Skin of body (tissue), 2 donors: Measurements from ENCODE around the gene OSBPL6. TPM values are rescaled to one million over a fixed set of nuclear protein-coding genes. Genes with fewer than 3 reads are reported as not detected.
A peak's percentile ranks its signal among the peaks of the same experiment; 100 is the strongest.

Experiments used
- DNase-seq: peaks from one replicate; lab custom pipeline; 2025; lab: John Stamatoyannopoulos, UW
- total RNA-seq: library from RNA; depleted of rRNA; stranded (reverse); fragments of >200 nt; gene quantifications from one replicate; pipeline ENCODE4 v1.2.3, GENCODE V29; 2014

OSBPL6 gene
- total RNA-seq, 1 donor from 2014 or later, result 3.3 TPM

DNA sequence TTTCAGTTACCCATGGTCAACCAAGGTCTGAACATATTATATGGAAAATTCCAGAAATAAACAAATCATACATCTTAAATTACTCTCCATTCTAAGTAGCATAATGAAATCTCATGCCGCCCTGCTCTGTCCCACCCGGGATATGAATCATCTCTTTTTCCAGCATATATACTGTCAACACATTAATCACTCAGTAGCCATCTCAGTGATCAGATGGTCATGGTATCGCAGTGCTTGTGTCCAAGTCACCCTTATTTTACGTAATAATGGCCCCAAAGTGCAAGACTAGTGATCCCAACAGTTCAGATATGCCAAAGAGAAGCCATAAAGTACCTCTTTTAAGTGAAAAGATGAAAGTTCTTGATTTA lies 43.8 kb downstream of the OSBPL6 start:
- DNase-seq, result no peak

DNA sequence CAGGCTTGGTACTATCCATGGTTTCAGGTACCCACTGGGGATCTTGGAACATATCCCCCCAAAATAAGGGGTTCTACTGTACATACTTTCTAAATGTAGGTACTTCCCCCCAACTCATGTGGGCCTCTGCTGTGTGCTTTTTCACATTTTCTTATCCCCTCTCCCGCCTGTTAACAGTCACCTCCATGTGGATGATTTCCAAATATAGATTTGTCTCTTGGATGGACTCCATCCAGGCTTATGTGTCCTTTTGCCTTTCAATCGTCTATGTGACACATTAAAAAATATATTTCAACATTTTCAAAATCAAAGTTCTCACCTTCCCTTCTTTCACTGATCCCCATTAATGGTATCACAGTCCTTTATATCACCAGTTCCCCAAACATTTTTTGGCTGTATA lies 44.4 kb downstream of the OSBPL6 start:
- no peak for DNase-seq

DNA sequence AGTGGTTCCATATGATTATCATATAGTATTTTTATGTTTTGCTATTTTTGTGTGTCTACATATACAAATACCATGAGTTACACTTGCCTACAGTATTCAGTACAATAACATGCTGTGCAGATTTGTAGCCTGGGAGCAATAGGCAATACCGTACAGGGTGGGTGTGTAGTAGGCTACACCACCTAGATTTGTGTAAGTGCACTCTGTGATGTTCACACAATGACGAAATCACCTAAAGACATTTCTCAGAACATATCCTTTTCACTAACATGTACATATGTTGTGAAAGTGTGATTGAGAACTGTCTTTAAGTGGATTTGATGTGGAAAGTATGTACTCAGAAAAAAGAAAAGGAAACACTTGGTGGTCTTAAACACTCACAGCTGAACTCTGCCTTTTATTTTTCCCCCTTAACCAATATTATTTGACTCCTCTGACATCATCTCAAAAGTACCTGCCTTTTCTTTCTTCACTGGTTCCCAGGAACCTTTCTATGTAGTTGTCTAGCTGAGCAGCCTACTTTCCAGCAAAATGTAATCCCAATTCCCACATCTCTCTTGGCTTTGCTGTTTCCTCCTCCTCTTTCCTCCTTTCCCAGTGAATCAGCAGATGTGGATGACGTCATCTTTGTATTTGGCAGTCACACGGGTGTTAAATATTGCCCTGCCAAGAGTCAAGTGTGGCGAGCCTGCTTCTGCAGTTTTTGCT lies 47.7 kb downstream of the OSBPL6 start:
- peak; percentile 92 for DNase-seq

DNA sequence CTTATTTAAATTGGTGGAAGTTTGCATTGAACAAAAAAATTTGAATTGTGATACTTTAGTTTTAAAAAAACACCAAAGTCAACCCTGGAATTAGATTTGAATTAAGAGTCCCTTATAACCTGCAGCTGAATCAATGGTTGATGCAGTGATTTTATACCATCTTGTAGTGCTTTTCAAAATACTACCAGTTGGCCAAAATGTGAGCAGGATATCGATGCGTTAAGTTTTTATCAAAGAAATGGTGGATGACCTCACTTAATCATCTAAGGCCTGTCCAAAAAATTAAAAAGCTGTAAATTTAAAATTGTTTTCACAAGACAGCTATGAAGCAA lies 48.2 kb downstream of the OSBPL6 start:
- DNase-seq, result no peak

DNA sequence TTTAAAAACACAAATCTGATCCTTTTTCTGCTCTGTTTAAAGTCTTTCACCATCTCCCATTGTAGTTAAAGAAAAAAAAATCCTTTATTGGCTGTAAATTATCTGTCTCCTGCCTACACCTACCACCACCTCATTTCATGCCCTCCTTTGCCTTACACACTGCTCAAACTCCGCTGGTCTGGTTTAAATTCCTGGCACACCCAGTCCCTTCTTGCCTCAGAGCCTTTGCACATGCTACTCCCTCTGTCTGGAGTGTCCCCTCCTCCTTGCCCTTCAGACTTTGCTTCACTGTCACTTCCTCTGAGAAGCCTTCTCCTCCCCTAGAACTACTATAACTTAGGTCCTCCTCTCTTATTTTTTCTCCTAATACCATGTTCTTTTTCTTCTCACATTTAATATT lies 49.6 kb downstream of the OSBPL6 start:
- DNase-seq, result no peak

DNA sequence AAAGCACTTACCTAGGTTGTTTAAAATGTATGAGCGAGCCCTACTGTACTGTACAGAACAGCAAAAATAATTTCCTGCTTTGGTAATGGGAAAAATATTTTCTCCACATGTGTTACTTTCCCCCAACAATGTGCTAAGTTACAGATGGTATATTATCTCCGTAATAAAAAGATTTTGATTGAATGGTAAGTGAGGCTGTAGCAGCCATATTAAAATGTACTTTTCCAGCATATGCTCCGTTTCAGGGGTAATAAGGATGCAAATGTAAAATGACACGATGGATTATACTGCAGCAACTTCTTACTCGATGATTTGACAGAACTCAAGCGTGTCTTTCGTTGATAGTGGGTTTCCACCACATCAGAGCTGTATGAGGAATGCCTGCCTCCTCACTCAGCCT lies 50.5 kb downstream of the OSBPL6 start:
- DNase-seq, result peak; percentile 51

DNA sequence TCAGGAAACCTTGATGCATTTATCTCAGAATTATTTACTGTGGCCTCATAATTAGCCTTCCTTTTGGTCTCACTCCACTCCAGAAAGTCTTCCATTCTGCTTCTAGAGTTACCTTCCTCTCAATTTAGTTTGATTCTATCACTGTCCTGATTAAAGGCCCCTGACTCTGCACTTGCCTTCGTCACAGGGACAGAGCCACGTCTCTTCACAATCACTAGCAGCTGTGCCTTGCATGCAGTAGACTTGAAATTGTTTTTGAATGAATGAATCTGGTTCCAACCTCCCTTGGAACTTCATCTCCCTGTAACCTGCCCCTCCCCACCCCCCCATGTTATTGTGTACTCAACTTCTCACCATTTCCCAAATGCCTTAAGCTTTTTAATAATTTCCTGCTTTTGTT lies 52.4 kb downstream of the OSBPL6 start:
- DNase-seq, result no peak

DNA sequence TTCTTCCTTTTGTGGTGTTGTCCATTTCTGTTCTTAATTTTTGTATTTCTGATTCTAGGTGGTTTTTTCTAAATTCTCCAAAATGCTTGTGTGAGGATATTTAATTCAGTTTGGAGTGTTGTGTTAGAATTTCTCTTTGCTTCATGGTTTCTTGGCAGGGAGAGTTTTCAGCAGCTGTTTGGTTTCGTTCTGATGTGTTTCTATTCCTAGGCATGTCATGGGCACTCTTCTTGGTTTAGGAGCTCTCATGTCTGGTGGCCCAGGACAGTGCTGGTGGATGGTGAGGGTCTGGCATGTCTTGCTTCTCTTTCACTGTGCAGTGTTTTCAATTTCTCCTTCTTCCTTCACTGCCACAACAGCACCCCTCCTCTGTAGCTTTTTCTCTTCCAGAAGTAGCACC lies 52.9 kb downstream of the OSBPL6 start:
- no peak for DNase-seq

DNA sequence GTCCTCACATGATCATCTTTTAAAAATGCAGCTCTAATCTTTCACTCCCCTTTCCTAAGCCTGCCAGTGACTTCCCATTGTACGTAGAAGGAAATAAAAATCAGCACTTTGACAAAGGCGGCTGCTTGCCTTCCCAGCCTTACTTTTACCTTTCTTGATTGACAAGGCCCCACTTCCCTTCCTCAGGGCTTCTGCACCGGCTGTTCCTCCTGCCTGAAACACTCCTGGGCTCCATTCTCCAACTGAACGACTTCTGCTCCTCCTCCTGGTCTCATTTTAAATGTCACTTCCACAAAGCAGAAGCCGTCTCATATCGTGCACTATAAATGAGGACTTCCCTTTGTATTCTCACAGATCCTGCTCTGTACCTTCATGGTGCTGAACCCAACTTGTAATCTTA lies 56.1 kb downstream of the OSBPL6 start:
- no peak for DNase-seq

DNA sequence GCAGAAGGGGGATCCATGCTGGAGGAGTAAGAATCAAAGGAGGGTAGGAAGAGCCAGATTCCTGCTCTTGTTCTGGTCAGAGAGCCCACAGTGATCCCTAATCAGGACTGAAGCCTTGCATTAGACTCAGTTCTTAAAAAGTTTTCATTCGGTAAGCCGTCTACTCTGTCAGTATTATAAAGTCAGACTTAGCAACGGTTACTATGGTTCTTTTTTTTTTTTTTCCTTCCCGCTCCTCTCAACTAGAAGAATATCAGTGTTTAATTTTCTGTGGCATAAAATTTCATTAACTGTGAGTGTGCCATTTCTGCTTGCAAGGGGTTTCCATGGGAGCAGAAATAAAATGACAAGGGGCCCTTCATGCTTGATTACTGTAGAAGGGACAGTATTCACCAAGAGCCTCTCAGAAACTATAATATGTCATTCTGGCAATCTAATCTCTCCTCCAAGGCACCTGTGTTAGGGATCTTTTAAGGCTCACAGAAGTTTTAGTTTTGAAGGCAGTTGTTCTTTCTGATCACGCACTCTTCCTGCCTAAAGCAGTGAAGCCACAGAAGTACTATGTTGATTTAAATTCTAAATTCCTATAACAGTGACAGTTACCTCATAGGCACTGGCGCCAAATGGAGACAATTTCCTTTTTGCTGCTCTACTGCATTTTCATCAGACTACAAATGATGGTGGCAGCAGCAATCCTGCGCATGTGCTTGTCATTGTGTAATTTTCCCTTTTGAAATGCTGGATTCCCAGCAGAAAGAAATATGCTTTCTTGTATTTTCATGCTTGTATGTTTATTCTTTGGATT lies 57.0 kb downstream of the OSBPL6 start:
- DNase-seq, result no peak

DNA sequence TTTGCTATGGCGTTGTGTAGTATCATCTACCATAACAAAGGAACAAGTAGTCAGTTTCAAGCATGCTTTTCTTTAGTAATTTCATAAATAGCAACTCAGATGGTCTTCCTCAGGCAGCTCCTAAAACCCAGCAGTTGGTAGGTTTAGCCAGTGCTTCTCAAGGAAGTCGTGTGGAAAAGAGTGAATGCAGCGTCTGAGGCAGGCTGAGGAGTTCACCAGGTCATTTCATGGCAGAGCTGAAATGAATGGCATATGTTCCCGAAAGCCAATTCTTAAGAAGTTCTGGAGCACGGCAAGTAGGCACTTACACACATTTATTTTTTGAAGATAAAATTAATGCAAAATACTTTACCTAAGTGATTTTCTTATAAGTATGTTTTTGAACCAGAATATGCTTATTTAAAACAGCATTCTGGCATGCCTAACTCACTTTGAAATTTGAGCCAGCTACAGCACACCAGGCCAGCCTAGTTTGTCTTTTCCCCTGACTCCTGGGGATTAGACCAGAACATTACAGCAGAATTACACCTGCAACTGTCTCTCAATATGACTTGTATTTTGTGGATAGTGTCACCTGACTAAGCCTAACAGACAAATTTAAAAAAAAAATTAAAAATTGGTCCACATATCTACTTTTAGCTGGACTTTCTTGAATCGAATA lies 62.2 kb downstream of the OSBPL6 start:
- no peak for DNase-seq

DNA sequence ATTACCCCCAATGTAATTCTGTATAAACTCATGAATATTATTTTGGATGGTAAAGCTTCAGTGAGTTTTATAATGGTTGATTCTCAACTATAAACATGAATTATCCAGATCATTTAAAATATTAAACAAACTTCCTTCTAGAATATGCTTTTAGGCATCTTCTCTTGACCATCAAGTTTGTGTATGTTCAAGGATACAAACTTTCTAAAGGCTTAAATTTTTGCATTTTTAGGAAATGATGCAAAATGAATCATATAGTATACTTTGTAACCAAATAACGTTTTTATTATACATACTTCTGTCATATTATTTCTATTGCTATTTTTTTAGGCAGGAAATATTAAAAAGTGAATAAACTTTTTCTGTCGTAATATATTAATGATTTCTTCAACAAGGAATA lies 62.8 kb downstream of the OSBPL6 start:
- DNase-seq, result no peak

DNA sequence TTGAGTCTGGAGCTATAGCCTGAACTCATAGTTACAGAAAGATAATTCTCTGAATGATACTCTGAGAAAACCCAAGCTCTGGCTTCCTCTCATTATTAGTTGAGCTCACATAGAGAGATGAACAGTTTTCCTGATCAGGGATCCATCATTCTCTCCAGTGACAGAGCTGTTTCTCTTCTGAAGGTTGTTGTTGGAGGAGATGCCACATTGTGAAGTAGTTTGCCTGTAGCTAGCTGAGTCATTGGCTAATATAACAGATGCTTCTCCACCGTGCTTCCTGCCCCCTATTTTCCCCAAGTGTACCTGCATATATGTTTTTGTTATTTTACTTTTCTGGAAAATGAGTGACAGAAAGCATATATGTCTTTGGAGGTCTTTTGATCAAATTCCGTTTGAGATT lies 64.6 kb downstream of the OSBPL6 start:
- DNase-seq, result no peak

DNA sequence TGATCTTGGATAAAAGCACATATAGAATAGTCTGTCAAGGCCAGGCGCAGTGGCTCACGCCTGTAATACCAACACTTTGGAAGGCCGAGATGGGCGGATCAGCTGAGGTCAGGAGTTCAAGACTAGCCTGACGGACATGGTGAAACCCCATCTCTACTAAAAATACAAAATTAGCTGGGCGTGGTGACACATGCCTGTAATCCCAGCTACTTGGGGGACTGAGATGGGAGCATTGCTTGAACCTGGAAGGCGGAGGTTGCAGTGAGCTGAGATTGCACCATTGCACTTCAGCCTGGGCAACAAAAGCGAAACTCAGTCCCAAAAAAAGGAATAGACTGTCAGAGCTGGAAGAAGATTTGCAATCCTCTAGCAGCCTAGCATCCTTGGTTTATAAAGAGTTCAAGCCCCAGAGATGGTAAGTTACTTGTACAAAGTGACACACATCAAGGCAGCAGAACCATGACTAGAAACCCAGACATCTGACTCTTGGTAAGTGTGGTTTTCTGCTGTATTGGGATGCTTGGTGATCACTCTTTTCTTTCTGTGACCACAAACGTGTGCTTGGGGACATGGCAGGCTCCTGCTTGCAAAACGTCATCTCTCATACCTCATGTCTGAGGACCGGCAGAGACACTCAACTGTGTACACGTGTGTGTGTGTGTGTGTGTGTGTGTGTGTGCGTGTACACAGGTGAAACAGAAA lies 69.0 kb downstream of the OSBPL6 start:
- DNase-seq, result no peak

DNA sequence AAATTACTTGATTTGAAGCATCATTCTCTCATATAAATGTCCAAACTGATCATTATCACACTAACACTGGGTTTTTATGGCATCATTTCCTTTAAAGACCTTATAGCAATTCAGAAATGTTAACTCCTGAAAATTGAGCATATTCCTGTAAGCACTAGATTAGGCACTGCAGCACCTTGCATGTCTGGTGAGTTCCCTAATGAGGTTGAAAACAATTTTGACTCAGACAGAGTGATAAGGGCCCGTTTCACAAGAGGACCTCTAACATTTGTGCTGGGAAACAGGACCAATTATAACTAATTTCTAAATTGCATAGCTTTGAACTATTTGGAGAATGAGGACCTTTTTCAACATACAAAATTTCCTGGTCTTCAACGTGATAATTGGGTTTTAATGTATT lies 69.9 kb downstream of the OSBPL6 start:
- no peak for DNase-seq

DNA sequence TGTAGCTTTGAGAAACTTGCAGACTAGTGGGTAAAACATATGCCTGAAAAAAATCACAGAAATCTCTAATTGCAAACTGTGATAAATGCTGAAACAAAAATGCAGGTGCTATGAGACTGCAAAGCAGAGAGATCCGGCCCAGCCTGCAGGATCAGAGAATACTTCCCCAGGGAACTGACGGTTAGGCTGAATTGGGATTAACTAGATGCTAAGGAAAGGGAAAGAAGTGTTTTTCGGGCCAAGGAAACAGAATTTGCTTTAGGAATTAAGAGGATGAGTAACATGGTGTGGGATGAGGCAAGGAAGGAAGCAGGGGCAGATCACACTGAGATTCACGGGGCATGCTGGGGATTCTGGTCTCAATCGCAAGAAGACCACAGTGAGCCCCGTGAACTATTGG lies 71.5 kb downstream of the OSBPL6 start:
- no peak for DNase-seq

DNA sequence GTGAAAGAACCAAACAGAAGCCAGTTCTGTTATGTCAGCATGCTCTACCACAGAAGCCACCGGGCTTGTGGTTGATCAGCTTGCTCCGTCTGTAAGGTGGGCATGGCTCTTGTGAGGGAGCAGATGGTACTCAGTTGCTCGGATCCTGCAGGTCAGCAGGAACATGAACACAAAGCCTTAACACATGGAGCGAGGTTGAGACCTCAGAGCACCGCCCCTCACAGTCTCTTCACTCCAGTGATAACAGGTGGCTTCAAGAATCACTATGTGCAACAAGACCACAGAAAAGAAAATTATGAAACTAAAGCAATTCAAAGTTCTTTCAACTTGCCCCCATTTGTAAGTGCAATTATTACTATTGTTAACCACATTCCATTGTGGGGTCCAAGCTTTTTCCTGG lies 72.1 kb downstream of the OSBPL6 start:
- DNase-seq, result no peak

DNA sequence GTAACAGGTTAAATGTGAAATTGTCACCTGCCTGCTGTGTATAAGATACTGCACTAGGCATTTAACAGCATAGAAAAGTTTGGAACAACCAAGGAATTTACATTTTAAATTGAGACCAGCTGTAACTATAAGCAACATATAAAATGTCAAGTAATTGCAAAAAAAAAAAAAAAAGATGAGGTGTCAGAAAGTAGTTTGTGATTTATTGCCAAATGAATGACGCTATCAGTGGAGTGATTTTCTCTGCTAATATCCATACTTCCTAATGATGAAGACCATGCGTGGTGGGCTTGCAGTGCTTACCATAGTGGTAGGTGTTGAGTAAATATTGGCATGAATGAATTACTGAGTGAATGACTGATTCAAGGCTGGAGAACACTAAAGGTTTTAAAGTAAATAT lies 73.3 kb downstream of the OSBPL6 start:
- DNase-seq, result no peak

DNA sequence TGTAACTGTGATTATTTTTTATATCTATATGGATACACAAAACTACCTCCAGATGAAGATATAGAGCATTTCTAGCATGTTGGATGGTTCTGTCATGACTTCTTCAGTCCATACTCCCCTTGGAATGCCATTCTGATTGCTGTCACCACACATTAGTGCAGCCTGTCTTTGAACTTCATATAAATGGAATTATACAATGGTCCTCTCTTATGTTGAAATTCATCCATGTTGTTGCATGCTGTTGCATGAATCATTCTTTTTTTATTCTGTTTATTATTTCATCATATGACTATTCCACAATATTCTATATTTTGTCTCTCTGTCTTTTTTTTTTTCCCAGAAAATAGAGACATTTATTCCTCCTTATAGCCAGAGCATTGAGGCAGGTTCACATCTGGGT lies 74.1 kb downstream of the OSBPL6 start:
- no peak for DNase-seq

DNA sequence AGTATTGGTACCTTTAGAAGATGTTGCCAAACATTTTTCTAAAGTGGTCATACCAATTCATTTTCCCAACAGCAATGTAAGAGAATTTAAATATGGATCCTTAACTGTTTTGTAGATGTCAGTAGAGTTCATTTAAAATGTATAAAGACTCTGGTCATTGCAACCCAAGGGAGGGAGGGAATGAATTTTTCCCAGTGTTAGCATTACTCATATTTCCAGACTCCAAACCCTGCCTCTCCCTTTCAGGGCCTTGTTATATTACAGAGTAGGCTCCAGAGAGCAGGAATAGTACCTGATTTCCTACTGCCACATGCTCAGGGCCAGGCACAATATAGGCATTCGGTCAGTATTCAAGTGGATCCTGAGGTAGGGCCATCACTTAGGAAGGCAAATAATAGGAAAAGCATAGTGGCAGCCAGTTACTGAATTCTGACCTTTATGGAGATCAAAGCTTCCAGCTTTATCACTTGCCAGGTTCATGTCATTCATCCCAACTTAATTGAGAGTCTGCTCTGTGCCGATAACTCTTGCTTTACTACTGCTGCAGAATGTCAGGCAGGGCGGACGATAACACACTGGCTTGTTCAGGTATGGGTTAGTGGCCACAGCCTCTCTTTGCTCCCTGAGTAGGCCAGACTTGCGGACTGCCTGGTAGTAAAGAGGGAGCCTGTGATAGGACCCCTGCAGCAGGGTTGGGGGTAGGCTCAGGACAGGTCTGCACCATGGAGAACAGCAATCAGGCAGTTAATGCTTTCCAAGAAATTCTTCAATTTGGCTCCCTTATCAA lies 75.3 kb downstream of the OSBPL6 start:
- DNase-seq, result no peak

DNA sequence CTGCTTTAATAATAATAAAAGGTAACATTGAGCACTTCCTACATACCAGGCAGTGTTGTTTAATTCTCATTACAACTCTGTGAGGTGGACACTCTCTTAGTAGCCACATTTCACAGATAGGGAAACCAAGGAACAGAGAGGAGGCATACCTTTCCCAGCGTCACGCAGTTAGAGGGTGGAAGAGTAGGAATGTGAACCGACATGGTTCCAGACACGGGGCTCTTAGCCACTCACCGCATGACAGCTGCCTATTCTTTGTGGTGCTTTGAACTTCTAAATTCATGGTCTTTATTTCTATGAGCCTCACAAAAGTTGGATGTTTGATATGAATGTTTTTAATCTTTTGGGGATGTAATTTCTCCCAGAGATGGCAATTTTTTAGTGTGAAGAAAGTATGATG lies 76.0 kb downstream of the OSBPL6 start:
- DNase-seq, result no peak
